WTC11 (cell line): Measurements from ENCODE around the gene HOXD8. TPM values are rescaled to one million over a fixed set of nuclear protein-coding genes. Genes with fewer than 3 reads are reported as not detected.
A peak's percentile ranks its signal among the peaks of the same experiment; 100 is the strongest.

ENCODE experiments used
- AR ChIP-seq: fragments of 250-450 bp; sonication (Bioruptor Pico); IDR thresholded peaks from 2 replicates; pipeline ENCODE4 v1.9.0; 2021; ENCODE audit warnings: mild to moderate bottlenecking
- ATF1 ChIP-seq: sonication (generic); formaldehyde crosslinking; IDR thresholded peaks from 2 replicates; pipeline ENCODE4 v1.8.1; 2023; ENCODE audit warnings: mild to moderate bottlenecking, moderate library complexity, missing genetic modification reagents
- ATF6 ChIP-seq: sonication (generic); formaldehyde crosslinking; IDR thresholded peaks from 2 replicates; pipeline ENCODE4 v1.8.1; 2023; ENCODE audit warnings: mild to moderate bottlenecking, missing genetic modification reagents
- CDX4 ChIP-seq: fragments of 250-450 bp; sonication (Bioruptor Pico); IDR thresholded peaks from 2 replicates; pipeline ENCODE4 v1.9.0; 2021; ENCODE audit warnings: moderate library complexity, mild to moderate bottlenecking, inconsistent platforms, borderline replicate concordance
- ETV6 ChIP-seq: sonication (generic); formaldehyde crosslinking; IDR thresholded peaks from 2 replicates; pipeline ENCODE4 v1.8.1; 2022; ENCODE audit warnings: mild to moderate bottlenecking, missing genetic modification reagents
- KAT7 ChIP-seq: sonication (generic); formaldehyde crosslinking; IDR thresholded peaks from 2 replicates; pipeline ENCODE4 v1.8.1; 2023; ENCODE audit warnings: missing genetic modification reagents, mild to moderate bottlenecking, borderline replicate concordance
- NFYB ChIP-seq: sonication (generic); formaldehyde crosslinking; conservative IDR thresholded peaks from 2 replicates; pipeline ENCODE4 v1.8.0; 2022; ENCODE audit warnings: low read depth, missing genetic modification reagents
- NR1H2 ChIP-seq: sonication (generic); formaldehyde crosslinking; IDR thresholded peaks from 2 replicates; pipeline ENCODE4 v1.9.0; 2021; ENCODE audit warnings: mild to moderate bottlenecking, moderate library complexity, missing genetic modification reagents
- SMAD3 ChIP-seq: sonication (generic); formaldehyde crosslinking; IDR thresholded peaks from 2 replicates; pipeline ENCODE4 v1.8.0; 2022; ENCODE audit warnings: missing genetic modification reagents, mild to moderate bottlenecking, borderline replicate concordance
- USF1 ChIP-seq: sonication (generic); formaldehyde crosslinking; IDR thresholded peaks from 2 replicates; pipeline ENCODE4 v1.8.0; 2022; ENCODE audit warnings: mild to moderate bottlenecking, missing genetic modification reagents
- USF2 ChIP-seq: sonication (generic); formaldehyde crosslinking; IDR thresholded peaks from 2 replicates; pipeline ENCODE4 v1.8.1; 2023; ENCODE audit warnings: mild to moderate bottlenecking, missing genetic modification reagents, moderate library complexity
- ZMAT4 ChIP-seq: fragments of 250-450 bp; sonication (Bioruptor Pico); IDR thresholded peaks from 2 replicates; pipeline ENCODE4 v1.9.0; 2021; ENCODE audit warnings: mild to moderate bottlenecking
- ZNF121 ChIP-seq: sonication (generic); formaldehyde crosslinking; IDR thresholded peaks from 2 replicates; pipeline ENCODE4 v1.8.0; 2023; ENCODE audit warnings: missing genetic modification reagents
- ZNF138 ChIP-seq: sonication (generic); formaldehyde crosslinking; conservative IDR thresholded peaks from 2 replicates; pipeline ENCODE4 v1.8.1; 2022; ENCODE audit warnings: mild to moderate bottlenecking, moderate library complexity, missing genetic modification reagents
- ZNF281 ChIP-seq: sonication (generic); formaldehyde crosslinking; IDR thresholded peaks from 2 replicates; pipeline ENCODE4 v1.8.0; 2023; ENCODE audit warnings: mild to moderate bottlenecking, missing genetic modification reagents
- ZNF425 ChIP-seq: fragments of 250-450 bp; sonication (Bioruptor Pico); conservative IDR thresholded peaks from 2 replicates; pipeline ENCODE4 v1.9.0; 2021; ENCODE audit warnings: mild to moderate bottlenecking
- ZSCAN18 ChIP-seq: fragments of 250-450 bp; sonication (Bioruptor Pico); IDR thresholded peaks from 2 replicates; pipeline ENCODE4 v2.1.2; 2022; ENCODE audit warnings: mild to moderate bottlenecking, moderate library complexity
- total RNA-seq: library from RNA; stranded (reverse); gene quantifications from 3 replicates; pipeline ENCODE4 v1.2.3, GENCODE V29; 2021

Gene HOXD8
- total RNA-seq, 1 experiment from 2014 or later = not detected

GRCh38 chr2:176115883-176116813 is 13.4 kb upstream of the HOXD8 start, which contains the start of gene HOXD10 (continued):
- no peak for TF ChIP-seq ZNF138 (CRISPR knock-in tag)
- no peak for TF ChIP-seq ATF6 (CRISPR knock-in tag)
- no peak for TF ChIP-seq ZNF281
- no peak for TF ChIP-seq SMAD3
- TF ChIP-seq NR1H2 (CRISPR knock-in tag) = no peak
- TF ChIP-seq ATF1 (CRISPR knock-in tag) = no peak
- no peak for TF ChIP-seq AR (CRISPR knock-in tag)
- no peak for TF ChIP-seq ZMAT4 (CRISPR knock-in tag)
- no peak for TF ChIP-seq CDX4
- no peak for TF ChIP-seq NFYB (CRISPR knock-in tag)
- TF ChIP-seq ETV6 (CRISPR knock-in tag) = peak; percentile 42; the same call in 1 of the 2 replicates
- no peak for TF ChIP-seq ZSCAN18 (CRISPR knock-in tag)
- peak; percentile 95 for TF ChIP-seq USF2 (CRISPR knock-in tag)
- TF ChIP-seq KAT7 = no peak
- TF ChIP-seq ZNF425 = no peak
- no peak for TF ChIP-seq ZNF121
- TF ChIP-seq USF1 = peak; percentile 95
